Panc1 (cell line): Measurements from ENCODE around the gene ROBO4. TPM values are rescaled to one million over a fixed set of nuclear protein-coding genes. Genes with fewer than 3 reads are reported as not detected.

Source experiments
- ATAC-seq: fragments of 200-7000 bp; cut with Tn5 transposase; 2 replicates; pipeline ENCODE4 v1.9.1; 2020; ENCODE audit warnings: mild to moderate bottlenecking, moderate library complexity
- BruUV-seq: library from RNA; stranded (reverse); fragments of 400-500 nt; replicated peaks from 2 replicates; lab custom pipeline; 2021; lab: Mats Ljungman, UMichigan
- CTCF ChIA-PET: fragments of 300-600 bp; sonication (Branson Sonifier 250); formaldehyde crosslinking; loops from one replicate; lab custom pipeline; 2022; ENCODE audit warnings: antibody characterized with exemption; lab: Charles Lee
- POLR2A ChIA-PET: fragments of 300-600 bp; sonication (Branson Sonifier 250); formaldehyde crosslinking; loops from one replicate; lab custom pipeline; 2022; ENCODE audit warnings: antibody characterized with exemption; lab: Charles Lee
- DNase-seq: peaks from one replicate; pipeline ENCODE4 v3.0.0-alpha.2; 2010; ENCODE audit warnings: low read depth, low spot score
- H3K27ac ChIP-seq: 2 replicates; pipeline ENCODE4 v1.5.1; 2011; ENCODE audit warnings: mild to moderate bottlenecking, low read length, inconsistent platforms
- H3K27me3 ChIP-seq: fragments of 200-500 bp; sonication (Bioruptor generic); 2 replicates; pipeline ENCODE4 v1.6.0; 2014; ENCODE audit warnings: low read length, inconsistent platforms; ENCODE audit not compliant: control insufficient read depth, insufficient read depth
- H3K36me3 ChIP-seq: fragments of 200-500 bp; sonication (Bioruptor generic); 2 replicates; pipeline ENCODE4 v1.5.1; 2014; ENCODE audit warnings: inconsistent platforms, mild to moderate bottlenecking, low read length, moderate library complexity; ENCODE audit not compliant: control insufficient read depth, insufficient read depth
- H3K4me1 ChIP-seq: 2 replicates; pipeline ENCODE4 v1.5.1; 2011; ENCODE audit warnings: inconsistent platforms, mild to moderate bottlenecking, low read length, moderate library complexity; ENCODE audit not compliant: control insufficient read depth, insufficient read depth
- H3K4me3 ChIP-seq, 2 experiments: 2 replicates each; pipeline ENCODE4 v1.5.1; 2011 to 2012; ENCODE audit warnings: low read depth in 2 of 2, low read length in 2 of 2, mild to moderate bottlenecking in 2 of 2, inconsistent platforms in 1 of 2, moderate library complexity in 1 of 2
- H3K9me3 ChIP-seq: fragments of 200-500 bp; sonication (Bioruptor generic); 2 replicates; pipeline ENCODE4 v1.5.1; 2014; ENCODE audit warnings: low read depth, mild to moderate bottlenecking, inconsistent platforms, low read length, moderate library complexity; ENCODE audit not compliant: control insufficient read depth, insufficient read depth
- POLR2AphosphoS5 ChIP-seq: IDR thresholded peaks from 2 replicates; pipeline ENCODE4 v1.6.1; 2012; ENCODE audit warnings: mild to moderate bottlenecking, low read depth, low read length, moderate library complexity
- SIN3A ChIP-seq: IDR thresholded peaks from 2 replicates; pipeline ENCODE4 v1.6.1; 2012; ENCODE audit warnings: low read depth, mild to moderate bottlenecking, low read length, moderate library complexity, borderline replicate concordance; ENCODE audit not compliant: insufficient read depth
- TCF7L2 ChIP-seq: IDR thresholded peaks from 2 replicates; pipeline ENCODE4 v1.6.1; 2011; ENCODE audit warnings: mild to moderate bottlenecking, low read depth, low read length, inconsistent platforms
- in situ Hi-C: cut with HindIII; loops from 2 replicates; pipeline ENCODE4 v1.10.0; 2016; ENCODE audit warnings: low sequenced_read_pairs, low pct_unique_long_range_greater_than_20kb
- intact Hi-C: fragments of 100-400 bp; cut with micrococcal nuclease; formaldehyde crosslinking; loops from one replicate; pipeline ENCODE4 v1.10.0; 2022; ENCODE audit not compliant: unreplicated experiment
- total RNA-seq: library from RNA; stranded (reverse); gene quantifications from one replicate; pipeline ENCODE4 v1.2.1, GENCODE V29; 2021; ENCODE audit not compliant: unreplicated experiment
- TF ChIP-seq, protein P1 (sequence below), 2 experiments: IDR thresholded peaks; 2 replicates each; pipeline ENCODE4 v1.6.1; 2011 to 2012; ENCODE audit warnings: low read depth in 2 of 2, control low read depth in 1 of 2, low read length in 1 of 2, mild to moderate bottlenecking in 1 of 2, moderate library complexity in 1 of 2; ENCODE audit not compliant: insufficient read depth in 1 of 2
- TF ChIP-seq, protein P2 (sequence below): fragments of 450-650 bp; IDR thresholded peaks from 2 replicates; pipeline ENCODE4 v1.5.1; 2017; ENCODE audit warnings: mild to moderate bottlenecking

The ROBO4 gene
- total RNA-seq, 1 experiment from 2014 or later, result 0.26 TPM

DNA sequence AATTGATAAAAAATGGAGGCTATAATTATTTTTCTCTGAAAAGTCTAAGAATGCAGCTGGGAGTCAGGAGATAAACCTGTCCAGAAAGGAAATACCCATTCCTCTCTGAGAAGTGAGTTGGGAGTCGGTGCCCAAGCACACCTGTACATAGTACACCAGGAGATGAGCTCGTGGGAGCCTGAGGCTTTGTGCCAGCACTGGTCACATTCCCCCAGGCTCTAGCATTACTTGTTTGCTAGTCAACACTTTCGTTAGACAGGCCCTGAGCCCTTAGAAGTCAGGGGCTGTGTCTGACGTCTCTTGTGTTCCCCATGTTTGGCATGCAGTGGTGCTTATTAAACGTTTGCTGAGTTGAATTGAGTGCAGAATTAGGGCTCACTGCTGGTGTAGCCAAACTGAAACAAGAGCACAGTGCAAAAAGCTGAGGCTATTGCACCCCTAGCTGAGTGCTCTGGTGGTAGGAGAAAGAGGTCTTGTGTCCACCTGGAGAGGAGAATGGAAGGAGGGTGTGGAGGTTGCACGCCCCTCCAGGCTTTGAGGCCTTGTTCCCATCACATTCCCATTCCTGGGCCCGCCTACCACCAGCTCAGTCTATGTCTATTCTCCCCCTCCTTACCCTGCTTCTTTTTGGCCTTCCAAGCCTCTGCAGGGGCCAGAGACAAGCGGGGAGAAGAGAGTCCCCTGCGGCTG lies 6.8 kb downstream of the ROBO4 start:
- Histone ChIP-seq H3K27ac (no peak overlapping the region), H3K4me3 (no peak overlapping the region), H3K27me3 (peaks cover 9% of the 10 kb centered on the region), H3K36me3 (no peaks in the 10 kb centered on the region), H3K4me1 (no peaks in the 10 kb centered on the region), H3K9me3 (no peaks in the 10 kb centered on the region)
- ChIA-PET POLR2A (no interaction called here), CTCF (no interaction called here)
- no TSS peak for BruUV-seq
- no peak for DNase-seq
- intact Hi-C loops, result no loop called here
- no peak for ATAC-seq
- TF ChIP-seq, protein P1, sequence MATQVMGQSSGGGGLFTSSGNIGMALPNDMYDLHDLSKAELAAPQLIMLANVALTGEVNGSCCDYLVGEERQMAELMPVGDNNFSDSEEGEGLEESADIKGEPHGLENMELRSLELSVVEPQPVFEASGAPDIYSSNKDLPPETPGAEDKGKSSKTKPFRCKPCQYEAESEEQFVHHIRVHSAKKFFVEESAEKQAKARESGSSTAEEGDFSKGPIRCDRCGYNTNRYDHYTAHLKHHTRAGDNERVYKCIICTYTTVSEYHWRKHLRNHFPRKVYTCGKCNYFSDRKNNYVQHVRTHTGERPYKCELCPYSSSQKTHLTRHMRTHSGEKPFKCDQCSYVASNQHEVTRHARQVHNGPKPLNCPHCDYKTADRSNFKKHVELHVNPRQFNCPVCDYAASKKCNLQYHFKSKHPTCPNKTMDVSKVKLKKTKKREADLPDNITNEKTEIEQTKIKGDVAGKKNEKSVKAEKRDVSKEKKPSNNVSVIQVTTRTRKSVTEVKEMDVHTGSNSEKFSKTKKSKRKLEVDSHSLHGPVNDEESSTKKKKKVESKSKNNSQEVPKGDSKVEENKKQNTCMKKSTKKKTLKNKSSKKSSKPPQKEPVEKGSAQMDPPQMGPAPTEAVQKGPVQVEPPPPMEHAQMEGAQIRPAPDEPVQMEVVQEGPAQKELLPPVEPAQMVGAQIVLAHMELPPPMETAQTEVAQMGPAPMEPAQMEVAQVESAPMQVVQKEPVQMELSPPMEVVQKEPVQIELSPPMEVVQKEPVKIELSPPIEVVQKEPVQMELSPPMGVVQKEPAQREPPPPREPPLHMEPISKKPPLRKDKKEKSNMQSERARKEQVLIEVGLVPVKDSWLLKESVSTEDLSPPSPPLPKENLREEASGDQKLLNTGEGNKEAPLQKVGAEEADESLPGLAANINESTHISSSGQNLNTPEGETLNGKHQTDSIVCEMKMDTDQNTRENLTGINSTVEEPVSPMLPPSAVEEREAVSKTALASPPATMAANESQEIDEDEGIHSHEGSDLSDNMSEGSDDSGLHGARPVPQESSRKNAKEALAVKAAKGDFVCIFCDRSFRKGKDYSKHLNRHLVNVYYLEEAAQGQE (IDR thresholded peaks at IDR 0.05; ENCODE audit: insufficient read depth in 1 of 2, low read depth in 2 of 2, low read length in 1 of 2), result no peak
- TF ChIP-seq, protein P2, sequence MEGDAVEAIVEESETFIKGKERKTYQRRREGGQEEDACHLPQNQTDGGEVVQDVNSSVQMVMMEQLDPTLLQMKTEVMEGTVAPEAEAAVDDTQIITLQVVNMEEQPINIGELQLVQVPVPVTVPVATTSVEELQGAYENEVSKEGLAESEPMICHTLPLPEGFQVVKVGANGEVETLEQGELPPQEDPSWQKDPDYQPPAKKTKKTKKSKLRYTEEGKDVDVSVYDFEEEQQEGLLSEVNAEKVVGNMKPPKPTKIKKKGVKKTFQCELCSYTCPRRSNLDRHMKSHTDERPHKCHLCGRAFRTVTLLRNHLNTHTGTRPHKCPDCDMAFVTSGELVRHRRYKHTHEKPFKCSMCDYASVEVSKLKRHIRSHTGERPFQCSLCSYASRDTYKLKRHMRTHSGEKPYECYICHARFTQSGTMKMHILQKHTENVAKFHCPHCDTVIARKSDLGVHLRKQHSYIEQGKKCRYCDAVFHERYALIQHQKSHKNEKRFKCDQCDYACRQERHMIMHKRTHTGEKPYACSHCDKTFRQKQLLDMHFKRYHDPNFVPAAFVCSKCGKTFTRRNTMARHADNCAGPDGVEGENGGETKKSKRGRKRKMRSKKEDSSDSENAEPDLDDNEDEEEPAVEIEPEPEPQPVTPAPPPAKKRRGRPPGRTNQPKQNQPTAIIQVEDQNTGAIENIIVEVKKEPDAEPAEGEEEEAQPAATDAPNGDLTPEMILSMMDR, result no peak
- TF ChIP-seq SIN3A (no peak), POLR2AphosphoS5 (no peak), TCF7L2 (no peak)
- in situ Hi-C loops, result no loop called here

DNA sequence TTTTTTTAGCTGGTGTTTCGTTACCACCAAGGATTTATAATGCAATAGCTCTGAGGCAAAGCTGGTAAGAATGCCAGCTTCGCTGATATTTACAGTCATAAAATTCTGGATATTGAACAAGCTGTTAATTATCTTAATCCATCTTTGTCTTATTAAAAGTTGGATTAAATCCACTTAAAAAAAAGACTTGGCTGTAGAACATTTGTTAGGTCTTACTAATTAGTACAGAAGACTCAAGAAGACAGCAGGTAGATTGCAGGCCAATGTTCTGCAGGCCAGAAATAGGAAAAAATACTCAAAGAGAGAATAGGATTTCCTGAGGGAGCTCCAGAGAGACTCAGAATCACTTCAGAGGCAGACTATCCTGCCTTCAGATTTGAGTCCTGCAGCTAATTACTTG lies 7.5 kb downstream of the ROBO4 start:
- H3K36me3 ChIP-seq, result no peaks in the 10 kb centered on the region
- ATAC-seq (no peak), DNase-seq (no peak)
- TF ChIP-seq SIN3A, result no peak
- TF ChIP-seq, protein P2, result no peak
- no peak for TF ChIP-seq TCF7L2
- TF ChIP-seq POLR2AphosphoS5, result no peak
- TF ChIP-seq, protein P1 (IDR thresholded peaks at IDR 0.05; ENCODE audit: insufficient read depth in 1 of 2, low read depth in 2 of 2, low read length in 1 of 2), result no peak
- intact Hi-C loops, result no loop called here
- in situ Hi-C loops, result no loop called here
- H3K9me3 ChIP-seq, result no peaks in the 10 kb centered on the region
- no peak overlapping the region for H3K27ac ChIP-seq
- ChIA-PET POLR2A (no interaction called here), CTCF (interaction anchor here (0.6 kb wide), 1 partner anchor 247 kb away, joined by 3 read pairs; no protein-coding TSS in a partner anchor)
- no peak overlapping the region for H3K4me3 ChIP-seq
- H3K27me3 ChIP-seq, result peaks cover 9% of the 10 kb centered on the region
- BruUV-seq, result no TSS peak
- H3K4me1 ChIP-seq, result no peaks in the 10 kb centered on the region
